Effector CD8-positive, alpha-beta T cell (primary cell): ENCODE measurements around the gene MED10.

ENCODE experiments used
- DNase-seq: peaks from one replicate; lab custom pipeline; 2025; lab: John Stamatoyannopoulos, UW

The MED10 gene

GRCh38 chr5:6350277-6351090 lies 27.9 kb downstream of the MED10 start:
- no peak for DNase-seq

- no peak for DNase-seq
Observed at GRCh38 chr5:6349387-6349786, 29.0 kb downstream of the MED10 start.

GRCh38 chr5:6348476-6349000 lies 29.8 kb downstream of the MED10 start:
- no peak for DNase-seq

GRCh38 chr5:6347673-6348072 lies 30.7 kb downstream of the MED10 start:
- no peak for DNase-seq

- DNase-seq = no peak
Observed at GRCh38 chr5:6347165-6347564, 31.2 kb downstream of the MED10 start.

- no peak for DNase-seq
Observed at GRCh38 chr5:6344593-6344989, 33.8 kb downstream of the MED10 start.

- no peak for DNase-seq
Observed at GRCh38 chr5:6343951-6344592, 34.3 kb downstream of the MED10 start.

- DNase-seq = no peak
Observed at GRCh38 chr5:6342689-6343315, 35.5 kb downstream of the MED10 start.

- DNase-seq = no peak
Observed at GRCh38 chr5:6340100-6340499, 38.2 kb downstream of the MED10 start.

- no peak for DNase-seq
Observed at GRCh38 chr5:6338871-6339270, 39.5 kb downstream of the MED10 start.

GRCh38 chr5:6338135-6338534 lies 40.2 kb downstream of the MED10 start:
- DNase-seq = no peak

- no peak for DNase-seq
Observed at GRCh38 chr5:6333182-6333905, 45.0 kb downstream of the MED10 start.

GRCh38 chr5:6328173-6328572 lies 50.2 kb downstream of the MED10 start:
- DNase-seq = no peak

GRCh38 chr5:6326776-6327175 lies 51.6 kb downstream of the MED10 start:
- no peak for DNase-seq

- no peak for DNase-seq
Observed at GRCh38 chr5:6322163-6322713, 56.1 kb downstream of the MED10 start.
